IPS-20b (cell line): ENCODE data around the gene NEB.

Experiments used
- H3K27ac ChIP-seq: one replicate; pipeline ENCODE4 v1.5.1; 2013; ENCODE audit warnings: low read length
- H3K27me3 ChIP-seq: 2 replicates; pipeline ENCODE4 v1.6.1; 2013; ENCODE audit warnings: mild to moderate bottlenecking, low read length, inconsistent platforms; ENCODE audit not compliant: insufficient read depth
- H3K36me3 ChIP-seq: 2 replicates; pipeline ENCODE4 v1.6.1; 2013; ENCODE audit warnings: low read depth, mild to moderate bottlenecking, inconsistent platforms, low read length, moderate library complexity; ENCODE audit not compliant: insufficient read depth
- H3K4me1 ChIP-seq: 2 replicates; pipeline ENCODE4 v1.6.1; 2013; ENCODE audit warnings: mild to moderate bottlenecking, control low read depth, inconsistent platforms, low read length, moderate library complexity; ENCODE audit not compliant: insufficient read depth
- H3K4me3 ChIP-seq: 2 replicates; pipeline ENCODE4 v1.5.1; 2013; ENCODE audit warnings: mild to moderate bottlenecking, low read length, inconsistent platforms
- H3K9ac ChIP-seq: 2 replicates; pipeline ENCODE4 v1.6.1; 2013; ENCODE audit warnings: low read depth, mild to moderate bottlenecking, inconsistent platforms, low read length, moderate library complexity
- H3K9me3 ChIP-seq: 2 replicates; pipeline ENCODE4 v1.6.1; 2013; ENCODE audit warnings: mild to moderate bottlenecking, low read depth, low read length, inconsistent platforms; ENCODE audit not compliant: insufficient read depth

The NEB gene, protein sequence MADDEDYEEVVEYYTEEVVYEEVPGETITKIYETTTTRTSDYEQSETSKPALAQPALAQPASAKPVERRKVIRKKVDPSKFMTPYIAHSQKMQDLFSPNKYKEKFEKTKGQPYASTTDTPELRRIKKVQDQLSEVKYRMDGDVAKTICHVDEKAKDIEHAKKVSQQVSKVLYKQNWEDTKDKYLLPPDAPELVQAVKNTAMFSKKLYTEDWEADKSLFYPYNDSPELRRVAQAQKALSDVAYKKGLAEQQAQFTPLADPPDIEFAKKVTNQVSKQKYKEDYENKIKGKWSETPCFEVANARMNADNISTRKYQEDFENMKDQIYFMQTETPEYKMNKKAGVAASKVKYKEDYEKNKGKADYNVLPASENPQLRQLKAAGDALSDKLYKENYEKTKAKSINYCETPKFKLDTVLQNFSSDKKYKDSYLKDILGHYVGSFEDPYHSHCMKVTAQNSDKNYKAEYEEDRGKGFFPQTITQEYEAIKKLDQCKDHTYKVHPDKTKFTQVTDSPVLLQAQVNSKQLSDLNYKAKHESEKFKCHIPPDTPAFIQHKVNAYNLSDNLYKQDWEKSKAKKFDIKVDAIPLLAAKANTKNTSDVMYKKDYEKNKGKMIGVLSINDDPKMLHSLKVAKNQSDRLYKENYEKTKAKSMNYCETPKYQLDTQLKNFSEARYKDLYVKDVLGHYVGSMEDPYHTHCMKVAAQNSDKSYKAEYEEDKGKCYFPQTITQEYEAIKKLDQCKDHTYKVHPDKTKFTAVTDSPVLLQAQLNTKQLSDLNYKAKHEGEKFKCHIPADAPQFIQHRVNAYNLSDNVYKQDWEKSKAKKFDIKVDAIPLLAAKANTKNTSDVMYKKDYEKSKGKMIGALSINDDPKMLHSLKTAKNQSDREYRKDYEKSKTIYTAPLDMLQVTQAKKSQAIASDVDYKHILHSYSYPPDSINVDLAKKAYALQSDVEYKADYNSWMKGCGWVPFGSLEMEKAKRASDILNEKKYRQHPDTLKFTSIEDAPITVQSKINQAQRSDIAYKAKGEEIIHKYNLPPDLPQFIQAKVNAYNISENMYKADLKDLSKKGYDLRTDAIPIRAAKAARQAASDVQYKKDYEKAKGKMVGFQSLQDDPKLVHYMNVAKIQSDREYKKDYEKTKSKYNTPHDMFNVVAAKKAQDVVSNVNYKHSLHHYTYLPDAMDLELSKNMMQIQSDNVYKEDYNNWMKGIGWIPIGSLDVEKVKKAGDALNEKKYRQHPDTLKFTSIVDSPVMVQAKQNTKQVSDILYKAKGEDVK (N-terminal part only)

GRCh38 chr2:151733771-151734672 is at the start of gene NEB:
TSS of gene NEB (minus strand) at chr2:151734476. CDS start at chr2:151733156, 1,320 bp downstream.
- Histone ChIP-seq H3K36me3 (no peaks in the 10 kb centered on the region), H3K27me3 (no peaks in the 10 kb centered on the region), H3K4me1 (peaks cover 32% of the 10 kb centered on the region), H3K4me3 (no peak within 1 kb of the TSS), H3K9ac (no peak within 1 kb of the TSS), H3K27ac (no peak within 1 kb of the TSS), H3K9me3 (no peaks in the 10 kb centered on the region)

- H3K4me1 ChIP-seq: no peaks in the 10 kb centered on the region
- H3K27me3 ChIP-seq: no peaks in the 10 kb centered on the region
- H3K9ac ChIP-seq: no peak overlapping the region
- H3K36me3 ChIP-seq: peaks cover 20% of the 10 kb centered on the region; the same call in 1 of the 2 replicates
- no peak overlapping the region for H3K4me3 ChIP-seq
- H3K27ac ChIP-seq: no peak overlapping the region
- no peaks in the 10 kb centered on the region for H3K9me3 ChIP-seq
Observed at GRCh38 chr2:151783133-151783520, 48.9 kb upstream of the NEB start.

GRCh38 chr2:151782378-151783132 is 48.3 kb upstream of the NEB start:
- Histone ChIP-seq H3K36me3 (peaks cover 20% of the 10 kb centered on the region; the same call in 1 of the 2 replicates), H3K9ac (no peak overlapping the region), H3K27ac (no peak overlapping the region)

GRCh38 chr2:151781642-151782041 is 47.4 kb upstream of the NEB start:
- Histone ChIP-seq H3K9me3 (no peaks in the 10 kb centered on the region), H3K4me3 (no peak overlapping the region), H3K9ac (no peak overlapping the region), H3K27me3 (no peaks in the 10 kb centered on the region), H3K27ac (no peak overlapping the region), H3K36me3 (peaks cover 20% of the 10 kb centered on the region; the same call in 1 of the 2 replicates), H3K4me1 (no peaks in the 10 kb centered on the region)

More at GRCh38 chr2:151782378-151783132, 48.3 kb upstream of the NEB start:
- Histone ChIP-seq H3K27me3 (no peaks in the 10 kb centered on the region), H3K9me3 (no peaks in the 10 kb centered on the region), H3K4me1 (no peaks in the 10 kb centered on the region), H3K4me3 (no peak overlapping the region)

GRCh38 chr2:151780938-151781337 is 46.7 kb upstream of the NEB start:
- Histone ChIP-seq H3K27ac (no peak overlapping the region), H3K36me3 (peaks cover 25% of the 10 kb centered on the region), H3K4me3 (no peak overlapping the region), H3K9ac (no peak overlapping the region), H3K27me3 (no peaks in the 10 kb centered on the region), H3K4me1 (no peaks in the 10 kb centered on the region), H3K9me3 (no peaks in the 10 kb centered on the region)

DNA sequence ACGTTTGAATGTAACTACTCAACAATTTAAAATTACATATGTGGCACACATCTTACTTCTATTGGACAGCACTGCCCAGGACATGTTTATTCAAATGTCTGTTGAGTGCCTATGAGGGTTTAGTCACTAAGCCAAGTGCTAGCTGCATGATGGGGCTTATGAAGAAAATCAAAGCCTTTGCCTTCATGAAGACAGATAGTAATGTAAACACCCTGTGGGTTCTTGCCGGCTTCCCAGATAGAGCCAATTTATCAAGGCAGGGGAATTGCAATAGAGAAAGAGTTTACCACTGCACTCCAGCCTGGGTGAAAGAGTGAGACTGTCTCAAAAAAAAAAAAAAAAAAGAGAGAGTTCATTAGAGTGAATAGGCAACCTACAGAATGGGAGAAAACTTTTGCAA is 43.7 kb upstream of the NEB start:
- no peak overlapping the region for H3K9ac ChIP-seq
- H3K9me3 ChIP-seq: no peaks in the 10 kb centered on the region
- H3K4me1 ChIP-seq: no peaks in the 10 kb centered on the region
- H3K36me3 ChIP-seq: peaks cover 19% of the 10 kb centered on the region
- H3K4me3 ChIP-seq: no peak overlapping the region
- H3K27me3 ChIP-seq: no peaks in the 10 kb centered on the region
- H3K27ac ChIP-seq: no peak overlapping the region

GRCh38 chr2:151777487-151777886 is 43.2 kb upstream of the NEB start:
- H3K4me3 ChIP-seq: no peak overlapping the region
- H3K27me3 ChIP-seq: no peaks in the 10 kb centered on the region
- H3K4me1 ChIP-seq: no peaks in the 10 kb centered on the region
- H3K27ac ChIP-seq: no peak overlapping the region
- no peaks in the 10 kb centered on the region for H3K9me3 ChIP-seq
- no peak overlapping the region for H3K9ac ChIP-seq
- H3K36me3 ChIP-seq: peaks cover 16% of the 10 kb centered on the region

GRCh38 chr2:151776367-151776766 is 42.1 kb upstream of the NEB start:
- Histone ChIP-seq H3K27me3 (no peaks in the 10 kb centered on the region), H3K9me3 (no peaks in the 10 kb centered on the region), H3K36me3 (peaks cover 11% of the 10 kb centered on the region), H3K27ac (no peak overlapping the region), H3K4me3 (no peak overlapping the region), H3K4me1 (no peaks in the 10 kb centered on the region), H3K9ac (no peak overlapping the region)

GRCh38 chr2:151775057-151775740 is 40.9 kb upstream of the NEB start:
- no peak overlapping the region for H3K9ac ChIP-seq
- H3K4me3 ChIP-seq: no peak overlapping the region
- no peaks in the 10 kb centered on the region for H3K4me1 ChIP-seq
- peaks cover 8% of the 10 kb centered on the region for H3K36me3 ChIP-seq
- H3K27me3 ChIP-seq: no peaks in the 10 kb centered on the region
- H3K27ac ChIP-seq: no peak overlapping the region
- no peaks in the 10 kb centered on the region for H3K9me3 ChIP-seq

- Histone ChIP-seq H3K27me3 (no peaks in the 10 kb centered on the region), H3K9me3 (no peaks in the 10 kb centered on the region), H3K9ac (no peak overlapping the region), H3K4me3 (no peak overlapping the region), H3K27ac (no peak overlapping the region), H3K36me3 (peaks cover 8% of the 10 kb centered on the region), H3K4me1 (no peaks in the 10 kb centered on the region)
Observed at GRCh38 chr2:151774506-151774905, 40.2 kb upstream of the NEB start.
